Tibial nerve (tissue), 4 donors: Measurements from ENCODE around the gene ITGA2. TPM values are rescaled to one million over a fixed set of nuclear protein-coding genes. Genes with fewer than 3 reads are reported as not detected.

Experiments
- DNase-seq, 2 donors: peaks; one replicate each; pipeline ENCODE4 v3.0.0-alpha.2; 2019; ENCODE audit warnings: low spot score in 2 of 2
- H3K27ac ChIP-seq, 4 donors: fragments of 200-600 bp; sonication (generic) in 3 of 4; one replicate each; pipeline ENCODE4 v1.5.1; 2017 to 2019; ENCODE audit warnings: mild to moderate bottlenecking in 1 of 4
- H3K27me3 ChIP-seq, 2 donors: fragments of 200-600 bp; sonication (generic) in 1 of 2; one replicate each; pipeline versions ENCODE4 v1.5.1 to v1.6.0; 2017 to 2019
- H3K36me3 ChIP-seq, 3 donors: fragments of 200-600 bp; sonication (generic); one replicate each; pipeline ENCODE4 v1.5.1; 2018 to 2019
- H3K4me1 ChIP-seq, 4 donors: fragments of 200-600 bp; sonication (generic) in 3 of 4; one replicate each; pipeline ENCODE4 v1.5.1; 2017 to 2019
- H3K4me3 ChIP-seq, 4 donors: fragments of 200-600 bp; sonication (generic) in 3 of 4; one replicate each; pipeline ENCODE4 v1.5.1; 2017 to 2019; ENCODE audit warnings: mild to moderate bottlenecking in 1 of 4, moderate library complexity in 1 of 4
- H3K9me3 ChIP-seq, 4 donors: fragments of 200-600 bp; sonication (generic) in 3 of 4; one replicate each; pipeline ENCODE4 v1.5.1; 2017 to 2019
- CTCF ChIP-seq, 5 experiments: fragments of 200-600 bp in 3 of 5; fragments of 450-650 bp in 2 of 5; sonication (generic) in 3 of 5; IDR thresholded peaks; one replicate each; pipeline ENCODE4 v1.5.1; 2016 to 2019; ENCODE audit warnings: antibody characterized with exemption in 5 of 5, mild to moderate bottlenecking in 3 of 5, moderate library complexity in 2 of 5
- EP300 ChIP-seq, 2 donors: sonication (generic); formaldehyde crosslinking; IDR thresholded peaks; one replicate each; pipeline ENCODE4 v1.6.1; 2017; ENCODE audit warnings: antibody characterized with exemption in 2 of 2, mild to moderate bottlenecking in 1 of 2
- POLR2A ChIP-seq, 2 donors: fragments of 450-650 bp; IDR thresholded peaks; one replicate each; pipeline ENCODE4 v1.6.1; 2017; ENCODE audit warnings: antibody characterized with exemption in 2 of 2, mild to moderate bottlenecking in 2 of 2, moderate library complexity in 2 of 2
- WGBS, 2 donors: methylation state at CpG; one replicate each; pipeline ENCODE4 v1.1.5; 2018; 5-methylcytosine and 5-hydroxymethylcytosine counted together
- total RNA-seq, 4 donors: library from RNA; depleted of rRNA; stranded (reverse); fragments of >200 nt; gene quantifications; one replicate each; pipeline ENCODE4 v1.1.0, GENCODE V29; 2016

The ITGA2 gene
- total RNA-seq, 4 donors from 2014 or later = 3.7 to 6.1 (median 5.4) TPM

DNA sequence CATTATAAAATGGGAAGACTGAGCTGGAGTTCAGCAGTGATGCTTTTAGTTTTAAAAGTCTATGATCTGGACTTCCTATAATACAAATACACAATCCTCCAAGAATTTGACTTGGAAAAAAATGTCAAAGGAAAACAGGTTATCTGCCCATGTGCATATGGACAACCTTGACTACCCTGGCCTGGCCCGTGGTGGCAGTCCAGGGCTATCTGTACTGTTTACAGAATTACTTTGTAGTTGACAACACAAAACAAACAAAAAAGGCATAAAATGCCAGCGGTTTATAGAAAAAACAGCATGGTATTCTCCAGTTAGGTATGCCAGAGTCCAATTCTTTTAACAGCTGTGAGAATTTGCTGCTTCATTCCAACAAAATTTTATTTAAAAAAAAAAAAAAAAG lies 103.1 kb downstream of the ITGA2 start:
- peaks cover 0 to 12% (median 4%) of the 10 kb centered on the region in 3 donors for H3K36me3 ChIP-seq
- 69 to 73% methylated on average over 2 of the region's 2 CpGs for WGBS, 2 donors
- no peak for TF ChIP-seq POLR2A (IDR thresholded peaks at IDR 0.05)
- TF ChIP-seq CTCF (IDR thresholded peaks at IDR 0.05) = no peak
- no peak for TF ChIP-seq EP300 (IDR thresholded peaks at IDR 0.05)
- H3K27ac ChIP-seq = peak overlapping the region in 1 of 4 donors; percentile 8
- no peak for DNase-seq
- H3K9me3 ChIP-seq = no peaks in the 10 kb centered on the region
- H3K27me3 ChIP-seq = no peaks in the 10 kb centered on the region
- H3K4me3 ChIP-seq = no peak overlapping the region
- peaks cover 0 to 49% (median 18%) of the 10 kb centered on the region in 4 donors for H3K4me1 ChIP-seq

GRCh38 chr5:53095217-53095616 lies 106.1 kb downstream of the ITGA2 start:
- peak overlapping the region in 1 of 4 donors; percentile 31 for H3K27ac ChIP-seq
- no peak for TF ChIP-seq POLR2A (IDR thresholded peaks at IDR 0.05)
- TF ChIP-seq EP300 (IDR thresholded peaks at IDR 0.05) = no peak
- no peak for TF ChIP-seq CTCF (IDR thresholded peaks at IDR 0.05)
- no peaks in the 10 kb centered on the region for H3K27me3 ChIP-seq
- H3K36me3 ChIP-seq = peaks cover 0 to 40% (median 4%) of the 10 kb centered on the region in 3 donors
- no peaks in the 10 kb centered on the region for H3K9me3 ChIP-seq
- H3K4me1 ChIP-seq = peaks cover 0 to 35% (median 8%) of the 10 kb centered on the region in 4 donors
- no peak overlapping the region for H3K4me3 ChIP-seq
- DNase-seq = no peak
- WGBS, 2 donors = 46 to 59% methylated on average over 7 of the region's 7 CpGs

- no peaks in the 10 kb centered on the region for H3K27me3 ChIP-seq
- peak overlapping the region in 1 of 4 donors; percentile 31 for H3K27ac ChIP-seq
- peak; percentile 78 to 85 (median 81) for TF ChIP-seq CTCF (IDR thresholded peaks at IDR 0.05)
- TF ChIP-seq EP300 (IDR thresholded peaks at IDR 0.05) = no peak
- H3K9me3 ChIP-seq = no peaks in the 10 kb centered on the region
- peaks cover 0 to 32% (median 4%) of the 10 kb centered on the region in 4 donors for H3K4me1 ChIP-seq
- peaks cover 0 to 48% (median 4%) of the 10 kb centered on the region in 3 donors for H3K36me3 ChIP-seq
- DNase-seq = peak; percentile 61 to 86
- 7 to 13% methylated on average over 3 of the region's 3 CpGs for WGBS, 2 donors
- no peak overlapping the region for H3K4me3 ChIP-seq
Observed at GRCh38 chr5:53095931-53096525, 106.9 kb downstream of the ITGA2 start.

- 45 to 46% methylated on average over 2 of the region's 2 CpGs for WGBS, 2 donors
- H3K27me3 ChIP-seq = no peaks in the 10 kb centered on the region
- no peak overlapping the region for H3K4me3 ChIP-seq
- peaks cover 0 to 77% (median 4%) of the 10 kb centered on the region in 3 donors for H3K36me3 ChIP-seq
- no peak for TF ChIP-seq POLR2A (IDR thresholded peaks at IDR 0.05)
- TF ChIP-seq CTCF (IDR thresholded peaks at IDR 0.05) = no peak
- no peak for TF ChIP-seq EP300 (IDR thresholded peaks at IDR 0.05)
- DNase-seq = no peak
- peak overlapping the region in 2 of 4 donors; percentile 49 to 53 for H3K27ac ChIP-seq
- H3K4me1 ChIP-seq = peaks cover 0 to 19% (median 0%) of the 10 kb centered on the region in 4 donors
- no peaks in the 10 kb centered on the region for H3K9me3 ChIP-seq
Observed at GRCh38 chr5:53099546-53099945, 110.4 kb downstream of the ITGA2 start.

DNA sequence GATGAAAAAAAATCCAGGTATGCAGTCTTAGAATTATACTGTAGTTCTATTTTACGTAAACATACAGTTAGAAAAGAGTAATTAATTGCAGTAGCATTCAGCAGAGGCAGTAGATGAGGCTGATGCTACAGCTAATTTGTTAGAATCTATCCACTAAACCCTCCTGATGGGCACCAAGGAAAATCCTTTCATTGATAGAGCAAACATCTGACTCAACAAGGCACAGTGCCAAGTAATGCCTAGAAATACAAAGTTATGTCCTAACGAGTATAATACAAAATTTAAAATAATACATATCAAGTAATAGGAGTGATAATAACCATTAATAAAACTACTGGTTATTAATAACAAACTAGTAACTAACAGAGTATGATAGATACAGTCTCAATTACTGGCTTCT lies 111.5 kb downstream of the ITGA2 start:
- no peaks in the 10 kb centered on the region for H3K9me3 ChIP-seq
- no peak overlapping the region for H3K4me3 ChIP-seq
- TF ChIP-seq POLR2A (IDR thresholded peaks at IDR 0.05) = no peak
- peaks cover 0 to 84% (median 4%) of the 10 kb centered on the region in 3 donors for H3K36me3 ChIP-seq
- H3K4me1 ChIP-seq = peaks cover 0 to 20% (median 0%) of the 10 kb centered on the region in 4 donors
- DNase-seq = no peak
- peak overlapping the region in 2 of 4 donors; percentile 49 to 53 for H3K27ac ChIP-seq
- 55% methylated on average over 2 of the region's 2 CpGs for WGBS, 2 donors
- no peaks in the 10 kb centered on the region for H3K27me3 ChIP-seq
